ENCODE data around the gene PDIA2.

The PDIA2 gene

DNA sequence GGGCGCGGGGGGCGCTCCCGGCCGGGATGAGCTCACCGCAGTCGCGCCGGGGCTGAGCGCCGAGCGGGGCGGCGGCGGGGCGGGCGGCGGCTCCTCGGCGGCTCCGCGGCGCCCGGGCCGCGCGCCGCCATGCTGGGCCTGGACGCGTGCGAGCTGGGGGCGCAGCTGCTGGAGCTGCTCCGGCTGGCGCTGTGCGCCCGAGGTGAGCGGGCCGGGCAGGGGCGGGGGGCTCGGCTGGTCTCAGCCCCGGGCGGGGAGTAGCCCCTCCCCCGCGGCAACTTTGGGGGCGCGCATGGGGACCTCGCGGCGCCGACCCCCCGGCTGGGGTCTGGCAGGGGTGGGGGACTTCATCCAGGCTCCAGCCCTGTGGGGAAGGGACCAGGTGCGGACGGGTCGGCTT lies 2.4 kb upstream of the PDIA2 start, which contains the start of gene ARHGDIG:
ARHGDIG (plus strand) TSS at position 40 of the 400 bp plus-strand sequence; CDS start at position 130, 90 bp downstream.
- peak; percentile 77 for DNase-seq (ENCODE audit: low spot score)

DNA sequence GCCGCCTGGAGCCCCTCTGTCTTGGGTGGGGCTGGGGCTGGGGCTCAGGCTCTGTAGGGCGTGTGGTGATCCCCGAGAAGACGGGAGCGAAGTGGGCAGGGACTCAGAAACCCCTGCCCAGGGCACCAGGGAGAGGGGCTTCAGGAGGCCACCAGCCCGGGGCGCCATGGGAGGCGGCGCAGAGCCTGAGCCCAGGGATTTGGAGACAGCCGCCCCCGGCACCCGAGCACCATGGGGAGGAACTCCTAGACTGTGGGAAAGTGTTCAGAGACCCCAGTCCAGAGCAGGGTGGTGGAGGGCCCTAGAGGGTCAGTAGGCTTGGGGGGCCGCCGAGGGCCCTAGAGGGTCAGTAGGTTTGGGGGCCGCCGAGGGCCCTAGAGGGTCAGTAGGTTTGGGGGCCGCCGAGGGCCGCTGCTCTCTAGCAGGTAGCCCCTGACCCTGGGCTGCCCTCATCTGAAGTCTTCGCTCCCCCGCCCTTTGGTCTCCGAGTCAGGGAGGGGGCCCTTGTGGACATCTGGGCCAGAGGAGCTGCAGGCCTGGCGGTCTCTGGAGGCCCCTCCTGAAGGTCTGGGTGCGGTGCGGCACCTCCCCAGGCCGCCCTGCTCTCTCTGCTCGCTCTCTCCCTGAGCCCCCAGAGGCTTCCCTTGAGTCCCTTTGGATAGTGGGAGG lies 1.8 kb upstream of the PDIA2 start:
- no peak for DNase-seq (ENCODE audit: low spot score)

DNA sequence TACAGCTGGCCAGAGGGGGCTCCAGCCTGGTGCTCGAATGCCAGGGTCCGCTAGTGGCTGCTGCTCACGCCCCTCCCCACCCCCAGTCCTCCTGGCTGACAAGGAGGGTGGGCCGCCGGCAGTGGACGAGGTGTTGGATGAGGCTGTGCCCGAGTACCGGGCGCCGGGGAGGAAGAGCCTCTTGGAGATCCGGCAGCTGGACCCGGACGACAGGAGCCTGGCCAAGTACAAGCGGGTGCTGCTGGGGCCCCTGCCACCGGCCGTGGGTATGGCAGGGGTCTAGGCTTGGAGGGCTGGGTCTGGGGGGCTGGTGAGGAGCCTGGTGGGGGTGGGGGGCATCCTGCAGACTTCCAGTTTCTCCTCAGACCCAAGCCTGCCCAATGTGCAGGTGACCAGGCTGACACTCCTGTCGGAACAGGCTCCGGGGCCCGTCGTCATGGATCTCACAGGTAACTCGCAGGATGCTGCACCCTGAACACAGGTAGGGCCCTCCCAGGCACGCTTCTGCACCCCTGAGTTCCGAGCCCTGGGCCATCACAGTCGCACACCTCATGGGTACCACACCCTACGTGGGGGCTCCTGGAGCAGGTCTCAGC lies 1.2 kb upstream of the PDIA2 start:
- DNase-seq (ENCODE audit: low spot score), result no peak

DNA sequence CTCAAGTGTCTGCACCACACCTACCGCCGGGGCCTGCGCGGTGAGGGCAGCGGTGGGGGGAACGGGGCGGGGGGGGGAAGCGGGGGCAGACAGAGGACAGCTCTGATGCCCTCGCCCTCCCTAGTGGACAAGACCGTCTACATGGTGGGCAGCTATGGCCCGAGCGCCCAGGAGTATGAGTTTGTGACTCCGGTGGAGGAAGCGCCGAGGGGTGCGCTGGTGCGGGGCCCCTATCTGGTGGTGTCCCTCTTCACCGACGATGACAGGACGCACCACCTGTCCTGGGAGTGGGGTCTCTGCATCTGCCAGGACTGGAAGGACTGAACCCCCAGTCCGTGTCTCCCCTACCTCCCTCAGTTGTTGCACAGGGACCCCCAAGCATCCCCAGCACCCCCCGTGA lies 473 bp upstream of the PDIA2 start:
- no peak for DNase-seq (ENCODE audit: low spot score)

DNA sequence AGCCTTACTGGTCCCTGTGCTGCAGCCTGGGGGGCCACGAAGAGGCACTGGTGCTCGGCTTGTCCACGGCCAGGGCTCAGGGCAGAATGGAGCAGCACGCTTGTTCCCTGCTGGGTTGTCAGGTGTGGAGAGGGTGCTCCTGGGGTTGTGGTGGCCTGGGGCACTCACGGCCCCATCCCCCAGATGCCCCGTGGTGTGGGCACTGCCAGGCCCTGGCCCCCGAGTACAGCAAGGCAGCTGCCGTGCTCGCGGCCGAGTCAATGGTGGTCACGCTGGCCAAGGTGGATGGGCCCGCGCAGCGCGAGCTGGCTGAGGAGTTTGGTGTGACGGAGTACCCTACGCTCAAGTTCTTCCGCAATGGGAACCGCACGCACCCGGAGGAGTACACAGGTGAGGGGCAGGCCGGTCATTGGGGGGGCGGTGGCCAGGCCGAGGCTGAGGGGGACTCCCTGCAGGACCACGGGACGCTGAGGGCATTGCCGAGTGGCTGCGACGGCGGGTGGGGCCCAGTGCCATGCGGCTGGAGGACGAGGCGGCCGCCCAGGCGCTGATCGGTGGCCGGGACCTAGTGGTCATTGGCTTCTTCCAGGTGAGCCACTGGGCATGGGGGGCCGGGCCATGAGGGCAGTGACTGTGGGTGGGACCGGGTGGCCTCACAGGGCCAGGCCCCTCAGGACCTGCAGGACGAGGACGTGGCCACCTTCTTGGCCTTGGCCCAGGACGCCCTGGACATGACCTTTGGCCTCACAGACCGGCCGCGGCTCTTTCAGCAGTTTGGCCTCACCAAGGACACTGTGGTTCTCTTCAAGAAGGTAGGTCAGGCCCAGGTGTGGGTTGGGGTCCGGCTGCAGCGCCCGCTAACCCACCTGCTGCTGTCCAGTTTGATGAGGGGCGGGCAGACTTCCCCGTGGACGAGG lies 1.5 kb downstream of the PDIA2 start:
- no peak for DNase-seq (ENCODE audit: low spot score)

DNA sequence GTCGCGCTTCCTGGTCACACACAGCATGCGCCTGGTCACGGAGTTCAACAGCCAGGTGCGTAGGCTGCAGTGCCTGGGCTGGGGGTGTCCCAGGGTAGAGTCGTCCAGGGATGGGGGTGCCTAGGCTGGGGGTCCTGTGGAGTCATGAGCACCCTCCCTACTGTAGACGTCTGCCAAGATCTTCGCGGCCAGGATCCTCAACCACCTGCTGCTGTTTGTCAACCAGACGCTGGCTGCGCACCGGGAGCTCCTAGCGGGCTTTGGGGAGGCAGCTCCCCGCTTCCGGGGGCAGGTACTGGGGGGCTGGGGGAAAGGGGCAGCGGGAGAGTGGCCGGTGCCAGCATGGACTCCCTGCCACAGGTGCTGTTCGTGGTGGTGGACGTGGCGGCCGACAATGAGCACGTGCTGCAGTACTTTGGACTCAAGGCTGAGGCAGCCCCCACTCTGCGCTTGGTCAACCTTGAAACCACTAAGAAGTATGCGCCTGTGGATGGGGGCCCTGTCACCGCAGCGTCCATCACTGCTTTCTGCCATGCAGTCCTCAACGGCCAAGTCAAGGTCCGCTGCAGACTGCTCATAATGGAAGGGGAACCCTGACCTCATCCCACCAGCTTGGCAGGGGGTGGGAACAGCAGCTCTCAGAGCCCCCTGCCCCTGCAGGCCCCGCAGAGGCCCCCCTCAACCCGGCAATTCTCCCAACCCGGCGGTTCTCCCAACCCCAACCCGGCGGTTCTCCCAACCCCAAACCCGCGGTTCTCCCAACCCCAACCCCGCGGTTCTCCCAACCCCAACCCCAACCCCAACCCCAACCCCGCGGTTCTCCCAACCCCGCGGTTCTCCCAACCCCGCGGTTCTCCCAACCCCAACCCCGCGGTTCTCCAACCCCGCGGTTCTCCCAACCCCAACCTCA lies 2.4 kb downstream of the PDIA2 start:
- DNase-seq (ENCODE audit: low spot score), result no peak

DNA sequence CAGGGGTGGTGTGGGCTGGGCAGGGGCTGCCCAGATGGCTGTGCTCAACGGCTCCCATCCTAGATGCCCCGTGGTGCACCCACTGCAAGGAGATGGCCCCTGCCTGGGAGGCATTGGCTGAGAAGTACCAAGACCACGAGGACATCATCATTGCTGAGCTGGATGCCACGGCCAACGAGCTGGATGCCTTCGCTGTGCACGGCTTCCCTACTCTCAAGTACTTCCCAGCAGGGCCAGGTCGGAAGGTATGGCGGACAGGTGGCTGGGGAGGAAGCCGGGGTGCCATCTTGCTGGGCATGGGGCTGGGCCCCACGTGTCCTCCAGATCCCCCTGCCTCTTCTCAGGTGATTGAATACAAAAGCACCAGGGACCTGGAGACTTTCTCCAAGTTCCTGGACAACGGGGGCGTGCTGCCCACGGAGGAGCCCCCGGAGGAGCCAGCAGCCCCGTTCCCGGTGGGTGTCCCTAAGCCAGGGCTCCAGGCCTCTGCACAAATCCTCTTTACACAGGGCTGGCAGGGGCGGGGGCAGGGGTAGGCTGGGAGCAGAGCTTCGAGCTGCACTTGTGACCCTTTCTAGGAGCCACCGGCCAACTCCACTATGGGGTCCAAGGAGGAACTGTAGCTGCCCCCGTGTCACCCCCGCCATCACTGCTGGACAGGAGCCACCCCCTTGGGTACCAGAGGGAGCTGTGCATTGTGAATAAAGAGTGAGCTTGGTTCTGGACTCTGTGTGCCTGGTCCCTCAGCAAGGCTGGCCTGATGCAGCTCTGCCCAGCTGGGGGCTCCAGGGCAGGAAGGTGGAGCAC lies 3.7 kb downstream of the PDIA2 start:
- no peak for DNase-seq (ENCODE audit: low spot score)

DNA sequence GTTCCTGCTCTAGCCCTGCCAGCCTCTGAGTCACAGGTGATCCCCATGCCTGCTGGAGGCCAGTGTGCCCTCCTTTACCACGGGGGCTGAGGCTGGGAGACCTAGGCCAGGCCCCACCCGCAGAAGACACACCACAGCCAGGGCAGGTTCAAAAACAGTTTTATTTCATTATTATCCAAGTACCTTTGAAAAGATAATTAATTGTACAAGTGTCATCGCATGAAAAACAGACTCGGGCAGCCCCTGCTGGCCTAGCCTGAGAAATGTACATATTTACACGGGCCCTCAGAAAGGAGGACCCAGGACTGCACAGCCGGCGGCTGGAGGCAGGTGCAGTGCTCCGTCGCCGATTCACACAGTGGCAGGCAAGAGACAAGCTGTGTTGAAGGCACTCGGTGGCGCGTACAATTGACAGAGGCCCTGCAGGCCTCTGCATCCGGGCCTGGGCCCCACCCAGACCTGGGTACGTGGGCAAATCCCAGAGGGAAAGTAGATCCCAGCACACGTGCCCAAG lies 4.4 kb downstream of the PDIA2 start:
- DNase-seq (ENCODE audit: low spot score), result peak; percentile 75

DNA sequence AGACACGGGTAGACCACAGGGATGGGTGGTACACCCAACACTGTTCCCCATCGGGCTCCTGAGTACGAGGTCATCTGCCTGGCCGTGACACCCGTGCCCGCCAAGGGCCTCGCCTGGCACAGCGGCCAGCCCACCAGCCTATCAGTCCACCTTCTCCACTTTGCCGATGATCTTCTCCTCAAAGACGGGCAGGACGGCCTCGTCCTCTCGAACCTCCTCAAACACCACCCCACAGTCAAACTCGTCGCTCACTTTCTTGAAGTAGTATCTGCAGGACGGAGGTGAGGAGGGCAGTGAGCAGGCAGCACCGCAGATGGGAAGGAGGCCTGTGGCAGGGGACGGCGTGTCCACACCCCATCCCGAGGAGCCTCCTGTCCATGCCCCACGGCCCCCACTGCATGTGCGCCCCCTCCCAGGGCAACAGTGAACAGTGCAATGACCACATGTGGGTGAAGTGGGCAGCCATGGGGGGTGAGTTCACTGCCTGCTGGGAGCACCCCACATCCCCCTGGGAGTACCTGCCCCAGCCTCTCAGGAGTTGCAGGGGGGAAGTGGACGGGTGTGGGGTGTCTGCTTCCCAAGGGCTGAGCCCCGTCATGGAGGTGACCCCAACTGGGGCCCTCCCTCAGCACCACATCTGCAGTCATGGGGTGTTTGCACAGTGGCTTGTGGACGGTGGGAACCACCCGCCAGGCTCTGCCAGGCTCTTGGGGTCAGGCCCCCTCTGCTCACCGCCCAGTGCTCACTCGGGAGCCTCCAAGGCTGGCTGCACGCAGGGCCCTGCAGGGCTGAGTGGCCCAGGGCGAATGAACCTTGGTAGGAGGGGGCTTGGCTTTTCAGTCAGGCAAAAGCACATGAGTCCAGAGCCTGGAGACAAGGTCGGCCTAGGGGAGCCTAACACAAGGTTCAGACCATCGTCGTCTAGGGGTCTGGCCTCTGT lies 5.3 kb downstream of the PDIA2 start:
- DNase-seq (ENCODE audit: low spot score), result no peak

DNA sequence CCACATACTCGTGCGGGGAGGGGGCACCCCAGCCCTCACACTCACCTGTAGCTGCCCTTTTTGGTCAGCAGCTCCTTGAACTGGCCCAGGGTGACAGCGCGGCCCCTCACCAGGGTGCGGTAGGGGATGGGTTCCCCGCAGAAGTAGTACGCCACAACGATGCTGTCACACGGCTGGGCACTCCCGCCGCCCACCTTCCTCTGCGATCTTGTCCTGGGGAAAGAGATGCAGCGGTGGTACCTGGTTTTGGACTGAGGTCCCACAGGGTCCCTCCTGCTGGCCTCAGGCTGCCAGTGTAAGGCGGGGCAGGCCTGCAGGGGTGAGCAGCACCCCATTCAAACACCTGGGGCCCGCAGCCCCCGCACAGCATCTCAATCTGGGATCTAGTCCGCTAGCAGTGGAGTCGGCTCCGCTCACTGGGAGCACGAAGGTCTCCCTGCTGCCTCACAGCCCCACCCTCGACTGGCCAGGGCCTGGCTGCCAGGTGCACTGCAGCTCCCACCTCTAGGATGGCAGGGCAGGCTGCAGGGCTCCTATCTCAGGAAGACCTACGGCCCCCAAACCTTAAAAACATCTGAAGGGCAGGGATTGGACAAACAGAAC lies 6.5 kb downstream of the PDIA2 start:
- DNase-seq (ENCODE audit: low spot score), result no peak

DNA sequence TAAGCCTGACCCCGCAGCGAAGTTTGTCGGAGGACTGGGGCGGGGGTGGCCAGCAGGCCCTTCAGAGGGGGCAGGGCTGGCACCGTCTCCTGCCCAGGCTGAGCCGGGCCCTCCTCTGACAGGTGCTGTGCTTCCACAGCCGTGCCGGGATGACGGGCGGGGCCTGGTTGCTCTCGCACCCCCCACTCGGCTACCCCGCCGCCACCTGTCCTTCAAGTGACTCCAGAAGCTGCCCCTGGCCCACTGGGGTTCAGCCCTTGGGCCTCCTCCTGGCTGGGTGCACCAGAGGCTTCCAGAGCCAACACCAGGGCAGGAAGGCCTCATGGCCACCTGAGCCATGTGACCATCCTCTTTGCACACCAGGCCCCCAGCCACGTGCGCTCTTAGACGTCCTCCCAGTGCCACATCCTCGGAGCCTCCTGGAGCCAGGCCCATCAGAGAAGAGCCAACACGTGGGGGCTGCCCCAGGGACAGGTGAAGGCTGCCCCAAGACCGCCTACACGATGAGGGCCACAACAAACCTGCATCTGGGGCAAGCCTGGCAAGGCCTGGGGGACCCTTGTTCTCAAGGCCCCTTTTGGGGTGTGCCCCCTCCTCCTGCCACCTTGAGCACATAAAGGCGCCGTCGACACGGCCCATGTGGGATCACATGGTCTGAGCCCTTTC lies 7.2 kb downstream of the PDIA2 start:
- DNase-seq (ENCODE audit: low spot score), result no peak

DNA sequence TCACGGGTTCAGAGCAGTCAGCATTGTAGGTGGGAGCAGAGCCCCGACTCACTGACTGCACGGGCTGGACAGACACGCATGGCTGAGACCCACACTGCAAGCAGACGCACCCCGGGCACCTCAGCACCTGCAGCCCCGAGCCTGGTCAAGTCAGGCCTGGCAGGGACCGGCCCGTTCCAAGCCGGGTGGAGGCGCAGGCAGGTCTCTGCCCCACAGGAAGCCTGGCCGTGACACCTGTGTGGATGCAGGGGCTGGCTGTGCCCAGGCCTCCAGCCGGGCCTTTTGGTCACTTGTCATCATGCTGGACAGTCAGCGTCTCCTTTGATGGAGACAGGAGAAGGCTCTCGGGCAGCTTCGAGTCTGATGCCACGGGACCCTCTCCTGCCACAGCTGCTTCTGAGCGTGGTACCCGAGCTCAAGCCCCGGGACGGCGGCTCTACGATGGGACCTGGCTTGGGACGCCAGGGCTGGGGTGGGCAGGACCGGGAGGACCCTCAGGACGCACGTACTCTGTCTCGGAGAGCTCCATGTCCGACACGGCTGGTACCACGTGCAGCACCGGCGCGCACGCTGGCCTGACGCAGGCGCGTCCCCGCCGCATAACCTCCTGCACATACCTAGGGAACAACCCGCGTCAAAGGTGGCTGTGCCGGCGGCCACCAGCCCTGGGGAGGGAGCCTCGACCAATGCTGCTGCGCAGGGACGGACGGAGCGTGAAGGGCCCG lies 7.9 kb downstream of the PDIA2 start:
- DNase-seq (ENCODE audit: low spot score), result no peak

DNA sequence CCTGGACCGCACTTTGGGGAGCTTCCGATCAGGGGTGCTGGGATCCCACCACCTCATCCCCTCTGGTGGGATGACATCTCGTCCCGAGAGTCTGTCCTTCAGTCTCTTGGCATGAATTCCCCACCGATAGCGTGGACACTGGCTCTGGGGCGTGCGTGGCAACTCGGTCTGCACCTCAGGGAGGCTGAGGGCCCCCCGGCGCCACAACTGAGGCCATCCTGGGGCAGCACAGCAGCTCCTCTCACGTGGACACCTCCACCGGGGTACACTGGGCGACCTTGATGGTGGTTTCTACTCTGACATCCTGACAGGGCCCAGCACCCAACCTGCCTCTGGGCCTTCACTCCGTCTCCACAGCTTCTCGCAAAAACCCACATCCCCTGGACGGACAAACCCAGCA lies 8.6 kb downstream of the PDIA2 start:
- DNase-seq (ENCODE audit: low spot score), result no peak

DNA sequence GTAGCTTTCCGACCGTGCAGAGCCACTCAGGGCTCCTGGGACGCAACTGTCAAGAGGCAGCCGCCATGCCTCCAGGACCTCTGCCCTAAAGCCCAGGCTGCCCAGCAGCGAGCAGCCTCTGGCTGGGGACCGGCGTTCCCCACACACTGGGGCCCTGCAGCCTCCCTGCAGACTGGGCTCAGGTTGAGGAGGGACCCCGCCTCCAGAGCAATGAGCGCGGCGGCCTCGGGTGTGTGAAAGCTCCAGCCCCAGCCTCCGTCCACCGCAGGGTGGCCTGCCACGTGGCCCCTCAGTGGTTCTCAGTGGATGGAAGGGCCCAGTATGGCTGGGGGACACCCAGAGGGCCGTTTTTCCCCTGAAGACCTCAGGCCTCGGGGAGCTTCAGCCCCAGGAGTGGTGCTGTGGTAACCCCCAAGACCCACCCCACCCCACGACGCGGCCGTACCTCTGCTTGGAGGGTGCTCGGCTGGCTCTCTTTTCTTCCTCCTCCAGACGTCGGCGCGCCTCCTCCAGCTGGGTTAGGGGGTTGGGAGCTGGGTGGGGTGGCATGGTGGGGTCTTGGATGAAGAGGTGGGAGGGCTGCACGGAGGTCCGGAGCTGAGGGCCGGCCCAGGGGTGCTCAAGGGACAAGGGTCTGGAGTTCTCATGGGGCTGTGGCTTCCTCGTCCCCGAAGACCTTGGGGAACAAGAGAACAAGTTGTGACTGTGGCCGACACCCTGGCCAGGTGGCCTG lies 10.2 kb downstream of the PDIA2 start:
- no peak for DNase-seq (ENCODE audit: low spot score)

DNA sequence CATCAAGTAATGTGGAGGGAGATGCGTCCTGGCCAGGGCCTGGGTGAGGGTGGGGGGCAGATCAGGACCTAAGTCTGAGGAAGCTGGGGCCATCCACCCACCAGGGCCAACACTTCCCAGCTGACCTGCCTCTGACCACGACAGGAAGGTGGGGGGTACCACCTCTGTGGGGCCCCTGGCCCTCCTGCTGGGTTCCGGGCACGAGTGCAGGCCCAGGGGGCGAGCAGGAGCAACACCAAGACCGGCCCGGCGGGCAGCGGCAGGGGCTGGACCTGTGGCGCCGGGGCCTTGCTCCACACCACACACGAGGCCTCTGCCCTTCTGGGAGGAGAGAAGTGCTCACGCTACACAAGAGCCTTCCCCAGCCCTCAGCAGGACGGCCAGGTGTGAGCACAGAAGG lies 13.3 kb downstream of the PDIA2 start:
- no peak for DNase-seq (ENCODE audit: low spot score)

DNA sequence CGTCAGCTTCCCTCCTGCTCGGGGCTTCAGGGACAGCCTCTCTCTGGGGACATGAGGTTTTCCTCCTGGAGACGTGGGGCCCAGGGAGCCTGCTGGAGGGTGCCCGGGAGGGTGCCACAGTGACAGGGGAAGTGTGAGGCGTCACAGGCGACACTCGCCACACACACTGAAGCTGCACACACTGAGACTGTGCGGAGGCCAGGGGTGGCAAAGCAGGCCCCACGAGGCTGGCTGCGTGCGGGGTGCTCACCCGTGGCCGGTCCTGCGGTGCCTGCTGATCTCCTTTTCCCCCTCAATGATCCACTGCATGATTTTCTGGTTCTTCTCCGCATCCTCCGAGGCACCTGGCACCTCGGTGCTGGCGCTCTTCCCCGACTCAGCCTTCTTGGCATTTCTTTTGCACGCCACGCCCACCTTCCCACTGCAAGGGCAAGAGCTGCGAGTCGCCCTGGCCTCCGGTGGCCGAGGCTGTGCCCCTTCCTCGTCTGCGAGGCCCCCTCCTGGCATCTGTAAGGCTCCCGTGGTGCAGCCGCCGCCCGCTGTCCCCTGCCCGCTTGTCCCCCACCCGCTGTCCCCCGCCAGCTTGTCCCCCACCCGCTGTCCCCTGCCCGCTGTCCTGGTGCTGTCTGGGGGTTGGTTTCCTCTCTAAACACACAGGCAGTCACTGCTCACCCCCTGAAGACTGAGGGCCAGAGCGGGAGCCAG lies 14.0 kb downstream of the PDIA2 start:
- no peak for DNase-seq (ENCODE audit: low spot score)

DNA sequence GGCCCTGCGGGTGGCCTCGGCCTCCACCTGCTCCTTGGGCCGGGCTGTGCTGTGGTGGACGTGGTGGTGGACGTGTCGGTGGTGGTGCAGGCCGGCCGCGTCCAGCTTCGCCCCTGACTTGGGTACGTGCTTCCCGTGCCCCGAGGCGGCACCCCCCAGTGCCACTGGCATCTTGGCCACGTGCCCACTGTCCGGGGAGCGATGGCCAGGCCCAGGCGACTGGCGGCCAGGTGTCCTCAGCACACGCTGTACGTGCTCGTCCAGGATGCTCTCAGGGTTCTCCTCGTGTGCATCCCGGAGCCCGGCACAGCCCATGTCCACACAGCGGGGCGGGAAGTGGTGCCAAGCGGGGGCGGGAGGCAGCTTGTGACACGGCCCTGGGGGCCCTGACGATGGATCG lies 14.9 kb downstream of the PDIA2 start:
- DNase-seq (ENCODE audit: low spot score), result no peak

Data from D341Med (cell line).